KOPT-K1 (cell line): ENCODE results near the gene NUDT16L1.

Experiments
- H3K27ac ChIP-seq: fragments of 200-600 bp; sonication (generic); 2 replicates; pipeline ENCODE4 v1.5.1; 2016; ENCODE audit warnings: antibody characterized with exemption, mild to moderate bottlenecking, low read depth, low read length; ENCODE audit not compliant: poor library complexity, severe bottlenecking
- H3K36me3 ChIP-seq: fragments of 200-600 bp; sonication (generic); 2 replicates; pipeline ENCODE4 v1.5.1; 2017; ENCODE audit warnings: antibody characterized with exemption, mild to moderate bottlenecking, low read length, moderate library complexity; ENCODE audit not compliant: insufficient read depth
- H3K9me3 ChIP-seq: fragments of 200-600 bp; sonication (generic); 2 replicates; pipeline ENCODE4 v1.5.1; 2017; ENCODE audit warnings: antibody characterized with exemption, low read length, mild to moderate bottlenecking; ENCODE audit not compliant: insufficient read depth, poor library complexity, severe bottlenecking

The NUDT16L1 gene

DNA sequence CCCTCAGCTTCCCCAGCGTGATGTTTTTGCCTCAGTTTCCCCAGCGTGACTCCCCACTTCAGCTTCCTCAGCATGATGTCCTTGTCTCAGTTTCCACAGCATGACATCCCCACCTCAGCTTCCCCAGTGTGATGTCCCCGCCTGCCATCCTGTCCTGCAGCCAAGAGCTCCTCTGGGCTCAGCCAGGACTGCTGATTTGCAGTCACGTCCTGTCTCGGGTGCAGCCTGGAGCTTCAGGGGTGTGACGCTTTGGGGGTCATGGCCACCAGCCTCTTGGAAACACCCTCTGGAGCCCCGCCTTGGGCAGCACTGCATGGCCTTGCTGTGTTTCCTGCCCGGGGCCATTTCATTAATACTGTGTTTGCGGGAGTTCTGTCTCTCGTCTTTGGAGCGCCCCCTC lies 16.5 kb upstream of the NUDT16L1 start:
- peak overlapping the region; percentile 65 for H3K27ac ChIP-seq
- H3K9me3 ChIP-seq: no peaks in the 10 kb centered on the region
- H3K36me3 ChIP-seq: peaks cover 24% of the 10 kb centered on the region; the same call in 1 of the 2 replicates

DNA sequence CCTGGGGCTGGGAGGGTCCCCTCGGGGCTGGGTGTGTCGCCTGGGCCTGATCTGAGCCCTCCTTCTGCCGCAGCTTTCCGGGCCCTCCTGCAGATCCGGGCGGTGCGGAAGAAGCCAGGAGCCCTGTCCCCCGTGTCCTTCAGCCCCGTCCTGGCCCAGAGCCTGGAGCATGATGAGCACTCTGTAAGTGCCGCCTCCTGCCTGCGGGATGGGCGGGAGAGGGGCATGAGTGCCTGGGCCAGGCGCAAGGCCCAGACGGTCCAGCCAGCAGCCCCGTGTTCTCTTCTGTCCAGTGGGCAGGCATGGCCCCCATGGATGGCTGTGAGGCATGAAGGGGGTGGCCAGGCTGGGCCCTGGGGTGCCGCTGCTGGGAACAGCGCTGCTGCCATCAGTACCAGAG lies 16.0 kb upstream of the NUDT16L1 start:
- Histone ChIP-seq H3K9me3 (no peaks in the 10 kb centered on the region), H3K36me3 (peaks cover 29% of the 10 kb centered on the region; the same call in 1 of the 2 replicates), H3K27ac (no peak overlapping the region)

DNA sequence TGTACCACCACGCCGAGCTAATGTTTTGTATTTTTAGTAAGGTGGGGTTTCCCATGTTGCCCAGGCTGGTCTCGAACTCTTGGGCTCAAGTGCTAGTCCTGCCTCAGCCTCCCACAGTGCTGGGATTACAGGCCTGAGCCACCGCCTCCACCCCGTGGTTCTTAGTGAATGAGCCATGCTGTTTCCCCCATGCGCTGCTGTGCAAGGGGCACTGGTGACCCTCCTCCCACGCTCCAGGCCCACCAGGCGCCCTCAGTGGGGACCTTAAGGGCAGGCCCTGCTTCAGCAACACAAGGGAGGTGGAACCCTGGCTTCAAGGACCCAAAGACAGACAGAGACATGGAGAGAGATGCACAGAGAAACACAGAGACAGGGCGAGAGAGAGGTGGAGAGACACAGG lies 15.4 kb upstream of the NUDT16L1 start:
- H3K27ac ChIP-seq: no peak overlapping the region
- no peaks in the 10 kb centered on the region for H3K9me3 ChIP-seq
- peaks cover 34% of the 10 kb centered on the region; the same call in 1 of the 2 replicates for H3K36me3 ChIP-seq

DNA sequence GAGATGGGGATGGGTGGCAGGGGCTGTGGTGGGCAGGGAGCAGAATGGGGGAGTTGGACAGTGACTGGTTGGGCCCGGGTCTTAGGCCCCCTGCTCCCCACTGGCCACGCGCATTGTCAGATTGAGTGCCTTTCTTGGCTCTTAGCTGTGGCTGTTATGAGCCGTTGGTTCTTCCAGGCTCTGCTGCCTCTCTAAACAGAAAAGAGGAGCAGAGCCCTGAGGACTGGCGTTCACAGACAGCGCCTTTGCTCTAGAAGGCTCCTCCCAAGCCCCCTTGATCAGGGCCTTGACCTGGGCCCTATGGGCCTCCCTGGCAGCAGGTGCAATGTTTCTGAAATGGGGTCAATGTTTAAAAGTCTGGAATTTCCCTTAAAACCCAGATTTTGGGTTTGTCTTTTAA lies 14.8 kb upstream of the NUDT16L1 start:
- Histone ChIP-seq H3K36me3 (peaks cover 34% of the 10 kb centered on the region; the same call in 1 of the 2 replicates), H3K9me3 (no peaks in the 10 kb centered on the region), H3K27ac (no peak overlapping the region)

DNA sequence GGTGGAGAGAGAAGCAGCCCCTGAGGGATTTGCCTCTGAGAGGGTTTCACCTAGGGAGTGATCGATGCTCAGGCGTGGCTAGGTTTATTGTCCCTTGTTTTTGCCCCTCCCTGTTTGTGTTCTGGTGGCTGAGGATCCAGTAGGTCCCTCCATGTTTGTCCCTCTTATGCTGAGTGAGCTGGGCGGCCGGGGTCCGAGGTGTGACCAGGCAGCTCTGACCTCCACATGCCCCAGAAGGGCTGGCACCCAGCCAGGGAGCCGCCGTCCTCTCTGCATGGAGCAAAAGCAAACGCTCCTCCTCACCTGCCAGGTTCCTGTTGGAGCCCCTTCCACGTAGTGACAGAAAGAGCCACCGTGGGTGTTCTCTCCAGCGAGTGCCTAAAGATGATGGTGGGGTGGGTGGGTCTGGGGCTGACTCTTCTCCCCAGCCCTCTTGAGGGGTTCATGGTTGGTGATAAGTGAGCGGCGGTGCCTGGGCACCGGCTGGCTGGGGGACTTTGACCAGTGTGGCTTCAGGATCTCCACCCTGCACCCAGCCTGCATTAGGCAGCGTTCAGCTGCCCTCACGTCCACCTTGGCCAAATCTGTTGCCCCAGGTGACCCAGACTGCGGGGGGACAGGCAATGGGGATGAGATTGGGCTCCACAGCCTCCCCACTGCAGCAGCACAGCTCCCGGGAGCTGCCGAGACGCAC lies 14.1 kb upstream of the NUDT16L1 start:
- Histone ChIP-seq H3K36me3 (peaks cover 40% of the 10 kb centered on the region; the same call in 1 of the 2 replicates), H3K9me3 (no peaks in the 10 kb centered on the region), H3K27ac (no peak overlapping the region)

DNA sequence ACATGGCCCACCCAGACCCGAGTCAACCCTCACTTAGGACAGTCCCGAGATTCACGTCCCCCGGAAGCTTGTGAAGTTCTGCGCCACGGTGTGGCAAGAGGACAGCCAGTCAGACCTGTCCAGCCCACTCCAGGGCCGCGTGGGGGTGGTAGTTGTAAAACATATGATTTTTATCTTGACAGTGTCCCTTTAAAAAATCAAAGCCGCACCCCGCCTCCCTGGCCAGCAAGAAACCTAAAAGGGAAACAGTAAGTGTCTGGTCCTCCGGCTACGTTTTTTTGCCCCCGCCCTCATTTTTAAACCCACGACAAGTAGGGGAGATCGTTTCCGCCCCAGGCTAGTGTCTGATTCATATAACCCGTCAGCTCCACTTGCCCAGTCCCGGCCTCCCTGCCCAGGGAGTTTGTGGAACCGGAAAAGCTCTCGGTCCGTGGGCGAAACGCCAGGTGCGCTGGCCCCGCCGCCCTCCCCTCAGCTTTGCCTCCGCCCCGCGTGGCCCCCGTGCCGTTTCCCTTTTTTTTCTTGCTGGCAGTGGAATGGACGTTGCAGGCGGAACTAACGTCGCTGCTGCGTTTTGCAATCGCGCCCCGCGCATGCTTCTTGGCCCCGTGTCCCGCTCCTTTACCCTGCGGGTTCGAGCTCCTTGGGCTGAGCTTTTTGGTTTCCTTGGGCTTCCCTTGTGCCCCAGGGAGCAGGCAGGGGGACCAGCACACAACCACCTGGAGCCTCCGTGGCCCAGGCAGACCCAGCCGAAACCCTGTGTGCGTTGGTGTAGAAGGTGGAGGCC lies 13.3 kb upstream of the NUDT16L1 start:
- peaks cover 47% of the 10 kb centered on the region; the same call in 1 of the 2 replicates for H3K36me3 ChIP-seq
- no peak overlapping the region for H3K27ac ChIP-seq
- H3K9me3 ChIP-seq: no peaks in the 10 kb centered on the region

DNA sequence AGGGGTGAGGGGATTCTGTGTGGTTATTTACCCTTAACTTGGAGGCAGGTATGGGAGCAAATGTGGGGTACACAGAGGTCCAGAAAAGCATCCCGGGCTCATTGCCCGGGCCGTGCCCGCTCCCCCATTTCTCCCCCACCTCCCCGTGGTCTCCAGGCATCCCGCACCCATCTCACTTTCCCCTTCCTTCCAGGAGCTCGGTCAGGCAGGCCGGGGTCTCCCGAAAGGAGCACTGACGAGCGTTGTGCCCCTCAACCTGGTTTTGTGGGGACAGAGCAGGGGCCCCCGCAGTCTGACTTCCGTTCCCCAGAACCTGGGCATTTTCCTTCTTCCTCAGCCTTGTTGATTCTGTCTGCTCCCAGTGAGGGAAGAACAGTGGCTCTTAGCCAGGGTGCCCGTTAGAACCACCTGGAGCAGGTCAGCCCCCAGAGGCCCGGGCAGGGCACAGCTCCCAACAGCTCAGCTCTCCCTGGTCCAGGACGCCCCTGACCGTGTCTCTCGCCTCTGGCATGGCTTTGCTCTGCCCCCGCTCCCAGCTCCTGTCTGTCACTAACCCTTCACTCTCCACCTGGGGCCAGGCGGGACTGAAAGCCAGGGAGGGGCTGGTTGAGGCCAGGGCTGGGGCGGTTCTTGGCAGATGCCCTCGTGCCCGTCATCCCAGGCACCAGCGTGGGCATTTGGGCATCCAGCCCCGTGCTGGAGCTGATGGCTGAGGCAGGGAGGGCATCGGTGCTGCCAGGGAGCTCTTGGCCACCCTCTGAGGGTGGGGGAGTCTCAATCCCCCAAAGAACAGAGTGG lies 12.5 kb upstream of the NUDT16L1 start:
- Histone ChIP-seq H3K9me3 (no peaks in the 10 kb centered on the region), H3K27ac (no peak overlapping the region), H3K36me3 (peaks cover 51% of the 10 kb centered on the region; the same call in 1 of the 2 replicates)

DNA sequence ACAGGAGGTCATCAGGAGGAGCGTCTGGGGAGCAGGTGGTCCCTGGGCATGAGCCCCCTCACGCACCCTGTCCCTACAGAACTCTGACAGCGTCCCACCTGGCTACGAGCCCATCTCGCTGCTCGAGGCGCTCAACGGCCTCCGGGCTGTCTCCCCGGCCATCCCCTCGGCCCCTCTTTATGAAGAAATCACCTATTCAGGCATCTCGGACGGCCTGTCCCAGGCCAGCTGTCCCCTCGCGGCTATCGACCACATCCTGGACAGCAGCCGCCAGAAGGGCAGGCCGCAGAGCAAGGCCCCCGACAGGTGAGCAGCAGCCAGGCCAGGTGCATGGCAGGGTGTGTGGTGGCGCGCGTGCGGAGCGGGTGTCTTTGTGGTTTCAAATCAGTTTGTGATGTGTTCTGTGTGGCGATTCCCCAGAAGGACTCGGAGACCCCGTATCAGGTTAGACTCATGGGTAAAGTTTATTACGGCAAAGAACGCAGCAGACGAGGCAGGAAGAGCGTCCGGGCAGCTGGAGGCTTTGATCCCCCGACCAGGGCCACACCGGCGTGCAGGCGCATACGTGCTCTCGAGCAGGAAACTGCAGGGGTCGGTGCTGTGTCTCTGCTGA lies 11.8 kb upstream of the NUDT16L1 start:
- no peak overlapping the region for H3K27ac ChIP-seq
- H3K9me3 ChIP-seq: no peaks in the 10 kb centered on the region
- H3K36me3 ChIP-seq: peaks cover 58% of the 10 kb centered on the region; the same call in 1 of the 2 replicates

DNA sequence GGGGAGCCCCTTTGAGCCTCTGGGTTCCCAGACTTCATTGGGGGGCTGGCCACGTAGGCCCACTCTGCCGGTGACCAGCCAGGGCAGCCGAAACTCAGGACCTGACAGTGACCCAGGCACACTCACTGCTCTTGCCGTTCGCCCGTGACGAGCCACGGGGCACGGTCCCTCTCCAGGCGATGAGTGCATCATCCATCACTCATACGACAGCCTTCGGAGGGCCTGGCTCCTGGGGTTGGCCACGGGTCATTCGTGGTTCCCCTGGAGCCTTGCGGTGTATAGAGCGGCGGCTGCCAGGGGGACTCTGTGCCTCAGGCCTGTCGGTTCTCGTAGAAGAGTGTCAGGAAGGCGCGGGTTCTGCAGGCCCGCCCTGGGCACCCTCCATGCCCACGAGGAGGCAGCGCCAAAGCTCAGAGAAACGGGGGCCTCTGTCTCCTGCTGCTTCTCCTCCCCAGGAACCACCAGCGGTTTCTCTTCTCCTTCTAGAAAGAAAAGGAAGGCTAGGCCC lies 11.2 kb upstream of the NUDT16L1 start:
- Histone ChIP-seq H3K27ac (no peak overlapping the region), H3K36me3 (peaks cover 63% of the 10 kb centered on the region; the same call in 1 of the 2 replicates)

DNA sequence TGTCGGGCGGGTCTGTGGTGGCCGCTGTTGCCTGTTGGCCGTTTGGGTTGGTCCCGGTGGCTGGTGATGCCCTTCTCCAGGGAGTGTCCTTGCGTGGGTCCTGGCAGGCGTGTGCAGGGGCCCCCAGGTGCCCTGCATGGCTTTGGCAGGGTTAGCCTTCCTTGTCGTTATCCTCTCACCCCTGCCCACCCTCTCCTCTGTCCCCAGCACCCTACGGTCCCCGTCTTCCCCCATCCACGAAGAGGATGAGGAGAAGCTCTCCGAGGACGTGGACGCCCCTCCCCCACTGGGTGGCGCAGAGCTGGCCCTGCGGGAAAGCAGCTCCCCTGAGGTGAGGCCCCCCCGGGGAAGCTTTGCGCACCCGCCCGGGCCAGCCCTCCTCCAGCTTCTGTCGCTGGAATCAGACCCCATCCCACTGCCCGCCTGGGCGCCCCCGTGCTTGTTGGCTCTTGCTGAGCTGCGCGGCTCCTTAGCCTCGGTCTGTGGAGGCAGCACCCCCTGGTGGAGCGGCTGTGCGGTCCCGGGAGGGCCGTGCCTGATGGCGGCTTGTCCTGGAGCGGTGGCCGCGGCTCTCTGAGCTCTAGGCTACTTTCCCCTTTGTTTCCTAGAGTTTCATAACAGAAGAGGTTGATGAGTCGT lies 10.6 kb upstream of the NUDT16L1 start:
- Histone ChIP-seq H3K9me3 (no peaks in the 10 kb centered on the region), H3K27ac (no peak overlapping the region), H3K36me3 (peaks cover 63% of the 10 kb centered on the region; the same call in 1 of the 2 replicates)

More for the DNA sequence above, 11.2 kb upstream of the NUDT16L1 start:
- H3K9me3 ChIP-seq: no peaks in the 10 kb centered on the region

DNA sequence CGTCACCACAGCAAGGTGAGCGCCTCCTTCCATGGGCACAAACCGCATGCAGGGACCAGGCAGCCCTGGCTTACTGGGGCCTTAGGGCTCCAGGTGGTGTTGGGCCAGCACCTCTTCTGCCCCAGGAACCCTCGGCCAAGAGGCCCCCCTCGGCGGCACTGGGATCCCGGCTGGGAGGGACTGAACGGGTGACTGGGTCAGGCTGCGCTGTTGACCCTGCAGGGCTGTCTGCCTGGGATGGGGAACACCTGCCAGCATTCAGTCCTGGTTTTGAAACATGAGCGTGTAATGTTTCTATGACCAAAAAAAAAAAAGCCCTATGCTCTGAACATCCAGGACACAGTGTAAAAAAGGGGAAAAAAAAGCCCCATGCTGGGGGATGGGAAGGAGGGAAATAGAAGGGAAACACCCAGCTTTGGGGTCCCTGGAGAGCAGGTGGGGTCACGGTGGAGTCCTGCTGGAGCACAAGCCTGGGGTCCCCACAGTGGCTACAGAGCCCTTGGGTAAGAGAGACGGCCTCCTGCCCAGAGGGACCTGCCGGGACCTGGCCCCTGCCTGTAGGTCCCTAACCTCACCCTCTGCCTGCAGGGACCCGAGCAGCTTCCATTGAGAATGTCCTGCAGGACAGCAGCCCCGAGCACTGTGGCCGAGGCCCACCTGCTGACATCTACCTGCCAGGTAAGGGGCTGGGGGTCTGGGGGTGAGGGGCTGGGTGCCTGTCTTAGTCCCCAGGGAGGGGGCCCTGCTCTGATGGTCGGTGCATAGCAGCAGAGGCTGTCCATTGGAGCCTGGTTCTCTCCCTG lies 9.9 kb upstream of the NUDT16L1 start:
- no peak overlapping the region for H3K27ac ChIP-seq
- H3K36me3 ChIP-seq: peaks cover 70% of the 10 kb centered on the region; the same call in 1 of the 2 replicates
- H3K9me3 ChIP-seq: no peaks in the 10 kb centered on the region

DNA sequence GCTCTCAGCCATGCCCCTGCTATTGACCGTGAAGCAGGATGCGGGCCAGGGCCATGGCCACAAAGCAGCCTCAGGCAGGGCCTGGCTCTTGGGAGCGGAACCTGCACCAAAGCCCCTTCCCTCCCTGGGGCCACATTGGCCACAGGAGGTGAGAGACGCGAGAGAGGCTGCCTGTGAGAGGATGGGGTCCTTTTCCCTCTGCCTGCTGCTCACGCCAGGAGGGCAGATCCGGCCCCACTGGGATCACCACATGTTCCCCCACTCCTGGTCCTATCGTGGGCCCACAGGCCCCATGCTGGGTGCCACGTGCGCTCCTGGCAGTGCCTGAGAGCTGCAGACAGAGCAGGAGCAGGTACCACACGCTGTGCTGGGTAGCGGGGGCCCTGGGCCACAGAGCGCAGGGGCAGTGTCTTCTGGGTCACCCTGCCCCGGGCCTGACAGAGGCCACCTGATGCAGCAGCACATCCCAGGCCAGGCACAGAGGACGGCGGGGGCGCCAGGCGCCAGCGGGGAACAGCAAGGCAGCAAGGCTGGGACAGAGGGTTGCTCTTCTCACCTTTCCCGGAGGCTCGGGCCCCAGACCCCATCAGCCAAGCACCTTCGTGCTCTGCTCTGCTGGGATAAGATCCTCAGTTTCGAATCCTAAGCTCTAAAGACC lies 9.2 kb upstream of the NUDT16L1 start:
- Histone ChIP-seq H3K9me3 (no peaks in the 10 kb centered on the region), H3K27ac (no peak overlapping the region), H3K36me3 (peaks cover 74% of the 10 kb centered on the region; the same call in 1 of the 2 replicates)

DNA sequence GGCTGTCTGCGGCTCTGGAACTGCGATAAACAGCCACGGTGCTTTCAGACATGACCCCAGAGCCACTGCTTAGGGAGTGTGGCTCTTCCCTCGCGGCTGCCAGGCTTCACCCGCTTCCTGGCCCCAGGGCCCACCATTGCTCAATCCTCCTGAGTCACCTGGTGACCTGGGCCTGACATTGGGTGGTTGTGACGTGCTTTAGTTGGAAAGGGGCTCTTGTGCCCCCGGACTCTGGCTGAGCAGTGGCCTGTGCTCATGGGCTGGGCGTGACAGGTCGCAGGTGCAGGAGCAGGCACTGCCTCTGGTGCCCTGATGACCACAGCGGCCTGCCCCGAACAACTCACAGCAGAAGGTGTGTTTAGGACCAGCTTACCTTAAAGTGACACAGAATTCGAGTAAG lies 8.6 kb upstream of the NUDT16L1 start:
- no peak overlapping the region for H3K27ac ChIP-seq
- H3K9me3 ChIP-seq: no peaks in the 10 kb centered on the region
- peaks cover 70% of the 10 kb centered on the region; the same call in 1 of the 2 replicates for H3K36me3 ChIP-seq
